KOPT-K1 (cell line): Measurements from ENCODE around the gene KCNB1.

Source experiments
- H3K27ac ChIP-seq: fragments of 200-600 bp; sonication (generic); 2 replicates; pipeline ENCODE4 v1.5.1; 2016; ENCODE audit warnings: antibody characterized with exemption, mild to moderate bottlenecking, low read depth, low read length; ENCODE audit not compliant: poor library complexity, severe bottlenecking
- H3K36me3 ChIP-seq: fragments of 200-600 bp; sonication (generic); 2 replicates; pipeline ENCODE4 v1.5.1; 2017; ENCODE audit warnings: antibody characterized with exemption, mild to moderate bottlenecking, low read length, moderate library complexity; ENCODE audit not compliant: insufficient read depth
- H3K9me3 ChIP-seq: fragments of 200-600 bp; sonication (generic); 2 replicates; pipeline ENCODE4 v1.5.1; 2017; ENCODE audit warnings: antibody characterized with exemption, low read length, mild to moderate bottlenecking; ENCODE audit not compliant: insufficient read depth, poor library complexity, severe bottlenecking

KCNB1 gene

DNA sequence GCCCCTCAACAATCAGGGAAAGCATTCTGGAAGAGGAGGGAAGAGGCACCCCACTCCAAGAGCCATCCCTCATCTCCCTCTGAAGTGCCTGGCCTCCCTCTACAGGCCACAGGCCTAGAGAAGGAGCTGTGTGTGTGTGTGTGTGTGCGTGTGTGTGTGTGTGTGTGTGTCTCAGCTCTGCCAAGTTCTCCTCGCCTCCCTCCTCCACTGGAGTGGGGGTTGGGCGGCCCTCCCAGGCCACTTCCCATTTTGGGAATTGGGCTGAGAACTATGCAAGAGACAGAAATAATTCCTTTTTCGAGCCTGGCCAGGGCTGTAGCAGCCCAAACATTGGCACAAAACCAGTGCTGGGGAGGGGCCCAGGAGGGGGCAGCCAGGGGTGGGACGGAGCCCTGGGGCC lies 35.7 kb downstream of the KCNB1 start:
- H3K36me3 ChIP-seq, result no peaks in the 10 kb centered on the region
- no peak overlapping the region for H3K27ac ChIP-seq
- no peaks in the 10 kb centered on the region for H3K9me3 ChIP-seq

DNA sequence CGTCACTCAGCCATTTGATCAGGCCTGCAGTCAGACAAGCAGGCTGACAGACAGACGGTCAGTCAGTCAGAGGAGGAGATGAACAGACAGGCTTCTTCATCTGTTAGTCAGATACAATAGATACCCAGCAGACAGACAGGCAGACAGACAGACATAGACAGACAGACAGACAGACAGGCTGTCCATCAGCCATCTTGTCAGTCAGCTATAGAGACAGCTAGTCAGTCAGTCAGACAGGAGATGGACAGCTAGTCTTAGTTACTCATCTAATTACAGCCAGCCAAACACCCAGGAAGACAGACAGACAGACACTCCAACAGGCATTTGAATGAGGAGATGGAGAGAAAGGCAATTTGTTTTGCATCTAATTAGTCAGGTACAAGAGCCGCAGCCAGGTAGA lies 36.4 kb downstream of the KCNB1 start:
- Histone ChIP-seq H3K36me3 (no peaks in the 10 kb centered on the region), H3K9me3 (no peaks in the 10 kb centered on the region), H3K27ac (no peak overlapping the region)

DNA sequence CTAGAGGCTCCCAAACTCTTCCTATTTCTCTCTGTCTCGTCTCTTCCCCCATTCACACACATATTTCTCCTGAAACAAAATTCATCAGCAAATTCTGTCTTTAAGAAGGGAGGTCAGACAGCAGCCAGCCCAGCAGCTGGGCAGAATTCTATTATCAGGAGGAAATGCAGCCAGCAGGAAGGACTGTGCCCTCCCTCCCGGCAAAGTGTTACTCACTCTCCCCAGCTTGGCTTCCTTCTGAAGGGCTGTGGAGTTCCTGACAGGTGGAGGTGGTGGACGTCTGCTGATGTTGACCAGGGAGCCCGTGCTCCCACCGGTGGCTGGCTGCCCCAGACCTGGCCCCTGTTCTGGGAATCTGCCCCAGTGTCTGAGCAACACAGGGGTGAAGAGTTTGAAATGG lies 37.3 kb downstream of the KCNB1 start:
- Histone ChIP-seq H3K27ac (no peak overlapping the region), H3K9me3 (no peaks in the 10 kb centered on the region)

DNA sequence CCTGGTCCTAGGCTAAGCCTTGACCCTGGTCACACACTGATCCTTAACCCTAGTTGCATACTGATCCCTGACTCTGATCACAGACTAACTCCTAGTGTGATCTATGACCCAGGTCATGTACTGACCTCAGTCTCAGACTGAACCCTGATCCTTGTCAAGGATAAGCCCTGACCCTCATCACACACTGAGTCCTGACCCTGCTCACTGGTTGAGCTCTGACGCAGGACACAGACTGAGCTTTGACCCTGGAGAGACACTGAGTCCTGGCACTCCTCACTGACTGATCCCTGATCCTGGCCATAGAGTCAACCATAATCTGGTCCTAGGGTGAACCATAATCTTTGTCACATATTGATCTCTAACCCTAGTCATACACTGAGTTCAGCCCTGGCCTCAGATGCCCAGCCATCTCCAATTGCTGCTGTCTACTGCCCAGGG lies 37.9 kb downstream of the KCNB1 start:
- Histone ChIP-seq H3K9me3 (no peaks in the 10 kb centered on the region), H3K27ac (no peak overlapping the region), H3K36me3 (no peaks in the 10 kb centered on the region)

More for the DNA sequence above, 37.3 kb downstream of the KCNB1 start:
- H3K36me3 ChIP-seq, result no peaks in the 10 kb centered on the region

DNA sequence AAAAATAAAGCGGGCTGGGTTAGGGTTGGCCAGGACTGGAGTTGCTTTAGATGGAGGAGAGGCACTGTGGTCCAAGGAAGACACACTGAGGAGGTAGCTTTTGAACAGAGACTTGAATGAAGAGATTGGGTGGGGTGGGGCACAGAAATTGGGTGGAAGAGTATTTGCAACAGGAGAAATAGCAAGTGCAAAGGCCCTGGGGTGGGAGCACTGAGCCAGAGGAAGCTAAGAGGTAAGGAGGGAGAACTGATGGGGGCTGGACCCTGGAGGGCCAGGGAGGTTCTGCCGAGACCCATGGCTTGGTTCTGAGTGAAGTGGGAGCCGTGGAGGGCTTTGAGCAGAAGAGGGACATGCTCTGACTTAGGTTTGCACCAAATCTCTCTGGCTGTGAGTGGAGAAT lies 45.4 kb downstream of the KCNB1 start:
- Histone ChIP-seq H3K27ac (no peak overlapping the region), H3K36me3 (no peaks in the 10 kb centered on the region)

GRCh38 chr20:49435639-49436038 lies 46.8 kb downstream of the KCNB1 start:
- Histone ChIP-seq H3K9me3 (no peaks in the 10 kb centered on the region), H3K36me3 (no peaks in the 10 kb centered on the region), H3K27ac (no peak overlapping the region)

More for the DNA sequence above, 45.4 kb downstream of the KCNB1 start:
- H3K9me3 ChIP-seq, result no peaks in the 10 kb centered on the region

DNA sequence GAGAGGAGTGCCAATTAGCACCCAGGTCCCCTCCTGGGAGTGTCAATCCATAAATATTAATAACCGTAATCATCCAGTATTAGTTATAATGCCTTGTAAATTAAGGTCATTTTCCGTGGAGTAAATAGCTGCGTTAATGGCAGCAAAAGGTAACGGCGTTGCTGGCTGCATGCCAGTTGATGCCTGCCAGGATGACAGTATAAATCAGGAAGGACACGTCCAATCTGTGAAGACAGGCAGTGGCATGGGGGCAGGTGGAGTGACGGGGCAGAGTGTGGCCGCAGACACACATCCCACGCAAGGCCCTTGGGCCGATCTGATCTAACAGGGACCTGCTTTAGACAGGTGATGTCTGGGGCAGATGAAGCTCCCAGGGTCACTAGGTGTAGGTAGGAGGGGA lies 49.1 kb downstream of the KCNB1 start:
- no peaks in the 10 kb centered on the region for H3K36me3 ChIP-seq
- no peak overlapping the region for H3K27ac ChIP-seq
- no peaks in the 10 kb centered on the region for H3K9me3 ChIP-seq

- Histone ChIP-seq H3K27ac (no peak overlapping the region), H3K36me3 (no peaks in the 10 kb centered on the region), H3K9me3 (no peaks in the 10 kb centered on the region)
Measured at GRCh38 chr20:49432550-49432949, 49.9 kb downstream of the KCNB1 start.

DNA sequence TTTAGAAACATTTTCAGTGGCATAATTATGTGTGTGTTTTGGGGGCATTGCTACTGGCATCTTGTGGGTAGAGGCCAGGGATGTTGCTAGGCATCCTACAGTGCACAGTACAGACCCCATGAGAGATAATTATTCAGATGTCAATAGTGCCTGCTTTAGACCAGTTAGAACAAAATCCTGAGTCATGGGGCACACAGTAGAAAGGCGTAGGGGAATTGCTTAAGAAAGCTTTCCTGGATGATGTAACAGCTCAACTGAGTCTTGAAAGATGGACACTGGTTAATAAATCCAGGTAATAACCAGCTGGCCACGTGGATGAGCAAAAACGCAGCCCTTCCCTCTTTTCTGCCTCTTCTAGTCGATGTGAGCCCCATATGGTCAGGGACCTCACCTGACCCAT lies 51.1 kb downstream of the KCNB1 start:
- Histone ChIP-seq H3K36me3 (no peaks in the 10 kb centered on the region), H3K27ac (no peak overlapping the region), H3K9me3 (no peaks in the 10 kb centered on the region)

DNA sequence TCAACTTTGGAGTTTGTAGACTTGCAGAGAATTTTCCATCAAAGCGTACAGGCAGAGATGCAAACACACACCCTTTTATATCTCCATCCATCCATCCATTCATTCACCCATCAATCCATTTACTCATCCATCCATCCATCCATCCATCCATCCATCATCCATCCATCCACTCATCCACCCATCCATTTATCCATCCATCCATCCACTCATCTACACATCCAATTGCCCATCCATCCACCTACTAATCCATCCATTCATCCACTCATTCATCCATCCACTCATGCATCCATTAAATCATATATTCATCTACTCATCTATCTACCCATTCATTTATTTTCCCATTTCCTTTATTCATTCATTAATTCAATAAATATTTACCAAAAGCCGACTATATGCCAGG lies 52.1 kb downstream of the KCNB1 start:
- Histone ChIP-seq H3K36me3 (no peaks in the 10 kb centered on the region), H3K27ac (no peak overlapping the region), H3K9me3 (no peaks in the 10 kb centered on the region)

GRCh38 chr20:49427751-49428518 lies 54.5 kb downstream of the KCNB1 start:
- Histone ChIP-seq H3K9me3 (no peaks in the 10 kb centered on the region), H3K27ac (no peak overlapping the region), H3K36me3 (no peaks in the 10 kb centered on the region)

- Histone ChIP-seq H3K36me3 (no peaks in the 10 kb centered on the region), H3K9me3 (no peaks in the 10 kb centered on the region), H3K27ac (no peak overlapping the region)
Measured at GRCh38 chr20:49426873-49427272, 55.6 kb downstream of the KCNB1 start.

DNA sequence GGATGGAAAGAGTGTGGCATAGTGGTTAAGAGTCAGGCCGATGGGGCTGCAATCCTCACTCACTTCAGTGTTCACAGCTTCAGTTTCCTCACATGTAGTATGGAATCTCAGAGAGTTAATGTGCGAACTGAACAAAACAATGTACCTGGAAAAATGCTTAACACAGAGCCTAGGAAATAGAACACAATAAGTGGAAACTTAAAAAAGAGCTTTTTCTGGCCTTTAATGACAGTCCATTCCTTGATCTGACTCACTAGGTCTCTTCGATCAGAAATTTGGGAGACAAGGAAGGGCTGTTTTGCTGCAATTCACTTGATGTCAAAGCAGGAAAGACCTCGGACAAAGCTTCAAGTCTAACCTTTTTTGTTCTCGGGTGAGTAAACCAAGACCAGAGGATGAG lies 56.1 kb downstream of the KCNB1 start:
- Histone ChIP-seq H3K36me3 (no peaks in the 10 kb centered on the region), H3K27ac (no peak overlapping the region), H3K9me3 (no peaks in the 10 kb centered on the region)

GRCh38 chr20:49424536-49424935 lies 57.9 kb downstream of the KCNB1 start:
- Histone ChIP-seq H3K27ac (no peak overlapping the region), H3K9me3 (no peaks in the 10 kb centered on the region), H3K36me3 (no peaks in the 10 kb centered on the region)

- Histone ChIP-seq H3K9me3 (no peaks in the 10 kb centered on the region), H3K27ac (no peak overlapping the region), H3K36me3 (no peaks in the 10 kb centered on the region)
Measured at GRCh38 chr20:49422161-49422560, 60.3 kb downstream of the KCNB1 start.

- Histone ChIP-seq H3K27ac (no peak overlapping the region), H3K9me3 (no peaks in the 10 kb centered on the region)
Measured at GRCh38 chr20:49420811-49421295, 61.6 kb downstream of the KCNB1 start.

More at GRCh38 chr20:49420811-49421295, 61.6 kb downstream of the KCNB1 start:
- H3K36me3 ChIP-seq, result no peaks in the 10 kb centered on the region
